Mesenchymal stem cell (in vitro differentiated cells and primary cell): ENCODE results near the gene CD58.
A peak's percentile ranks its signal among the peaks of the same experiment; 100 is the strongest.

Experiments used
- DNase-seq: peaks from one replicate; pipeline ENCODE4 v3.0.0-alpha.2; 2013
- H2AFZ ChIP-seq: one replicate; pipeline ENCODE4 v1.6.1; 2013; ENCODE audit warnings: low read depth, mild to moderate bottlenecking, control low read depth, inconsistent platforms, low read length, moderate library complexity
- H2AK5ac ChIP-seq: 2 replicates; pipeline ENCODE4 v1.6.1; 2013; ENCODE audit warnings: low read length, moderate library complexity, mild to moderate bottlenecking, inconsistent platforms; ENCODE audit not compliant: severe bottlenecking
- H2BK120ac ChIP-seq: one replicate; pipeline ENCODE4 v1.6.1; 2013; ENCODE audit warnings: low read depth, mild to moderate bottlenecking, inconsistent platforms, low read length, moderate library complexity
- H2BK12ac ChIP-seq, 2 experiments: one replicate each; pipeline ENCODE4 v1.6.1; 2013; ENCODE audit warnings: inconsistent platforms in 2 of 2, low read length in 2 of 2, mild to moderate bottlenecking in 2 of 2, moderate library complexity in 2 of 2, control low read depth in 1 of 2
- H2BK15ac ChIP-seq: one replicate; pipeline ENCODE4 v1.6.1; 2013; ENCODE audit warnings: mild to moderate bottlenecking, low read depth, inconsistent platforms; ENCODE audit not compliant: poor library complexity, severe bottlenecking
- H2BK5ac ChIP-seq: 2 replicates; pipeline ENCODE4 v1.6.1; 2013; ENCODE audit warnings: low read depth, mild to moderate bottlenecking, low read length, control low read depth, inconsistent platforms; ENCODE audit not compliant: poor library complexity, severe bottlenecking
- H3K14ac ChIP-seq, 2 experiments: one replicate each; pipeline ENCODE4 v1.6.1; 2013; ENCODE audit warnings: inconsistent platforms in 2 of 2, low read length in 2 of 2, control low read depth in 1 of 2, mild to moderate bottlenecking in 1 of 2, moderate library complexity in 1 of 2
- H3K18ac ChIP-seq, 2 experiments: one replicate each; pipeline ENCODE4 v1.6.1; 2013; ENCODE audit warnings: inconsistent platforms in 2 of 2, low read length in 2 of 2, control low read depth in 1 of 2, low read depth in 1 of 2, mild to moderate bottlenecking in 1 of 2
- H3K23ac ChIP-seq, 2 experiments: one replicate each; pipeline ENCODE4 v1.6.1; 2013; ENCODE audit warnings: inconsistent platforms in 2 of 2, low read length in 2 of 2, mild to moderate bottlenecking in 2 of 2, moderate library complexity in 2 of 2, control low read depth in 1 of 2
- H3K27ac ChIP-seq: 2 replicates; pipeline ENCODE4 v1.5.1; 2013; ENCODE audit warnings: mild to moderate bottlenecking, moderate library complexity, low read length, control low read depth, inconsistent platforms; ENCODE audit not compliant: poor library complexity, severe bottlenecking
- H3K27me3 ChIP-seq, 2 experiments: 2 replicates each; pipeline versions ENCODE4 v1.6.1 to v1.7.0; 2013; ENCODE audit warnings: low read length in 2 of 2, mild to moderate bottlenecking in 2 of 2, moderate library complexity in 2 of 2, control low read depth in 1 of 2, inconsistent platforms in 1 of 2; ENCODE audit not compliant: control insufficient read depth in 1 of 2, insufficient read depth in 1 of 2
- H3K36me3 ChIP-seq, 2 experiments: 2 replicates each; pipeline versions ENCODE4 v1.6.1 to v1.7.0; 2013; ENCODE audit warnings: low read length in 2 of 2, control low read depth in 1 of 2, inconsistent platforms in 1 of 2, low read depth in 1 of 2, mild to moderate bottlenecking in 1 of 2; ENCODE audit not compliant: insufficient read depth in 2 of 2, control insufficient read depth in 1 of 2
- H3K4ac ChIP-seq, 2 experiments: one replicate each; pipeline ENCODE4 v1.6.1; 2013; ENCODE audit warnings: inconsistent platforms in 2 of 2, low read length in 2 of 2, mild to moderate bottlenecking in 2 of 2, moderate library complexity in 2 of 2, control low read depth in 1 of 2, low read depth in 1 of 2
- H3K4me1 ChIP-seq: 2 replicates; pipeline ENCODE4 v1.6.1; 2013; ENCODE audit warnings: low read depth, low read length, control low read depth; ENCODE audit not compliant: control insufficient read depth, insufficient read depth
- H3K4me2 ChIP-seq: 2 replicates; pipeline ENCODE4 v1.6.1; 2013; ENCODE audit warnings: low read length, mild to moderate bottlenecking, inconsistent platforms; ENCODE audit not compliant: poor library complexity, severe bottlenecking
- H3K4me3 ChIP-seq, 2 experiments: 2 replicates each; pipeline versions ENCODE4 v1.5.1 to v1.7.0; 2013; ENCODE audit warnings: low read length in 2 of 2, mild to moderate bottlenecking in 2 of 2, control low read depth in 1 of 2, low read depth in 1 of 2; ENCODE audit not compliant: insufficient read depth in 1 of 2
- H3K79me1 ChIP-seq: replicated peaks from 2 replicates; pipeline ENCODE4 v1.6.1; 2013; ENCODE audit warnings: mild to moderate bottlenecking, control low read depth, low read length, inconsistent platforms; ENCODE audit not compliant: poor library complexity, severe bottlenecking
- H3K9ac ChIP-seq: 2 replicates; pipeline ENCODE4 v1.7.0; 2013; ENCODE audit warnings: mild to moderate bottlenecking, low read length, moderate library complexity
- H3K9me3 ChIP-seq: 2 replicates; pipeline ENCODE4 v1.7.0; 2013; ENCODE audit warnings: mild to moderate bottlenecking, low read length; ENCODE audit not compliant: control insufficient read depth
- H4K8ac ChIP-seq: one replicate; pipeline ENCODE4 v1.6.1; 2013; ENCODE audit warnings: inconsistent platforms, mild to moderate bottlenecking, low read length, moderate library complexity
- H4K91ac ChIP-seq: one replicate; pipeline ENCODE4 v1.6.1; 2013; ENCODE audit warnings: mild to moderate bottlenecking, low read length, inconsistent platforms
- WGBS: methylation state at CpG from one replicate; pipeline ENCODE4 v1.1.7; 2013; ENCODE audit warnings: mixed read lengths; 5-methylcytosine and 5-hydroxymethylcytosine counted together

Gene CD58

GRCh38 chr1:116494745-116495144, 76.1 kb downstream of the CD58 start:
- no peak for DNase-seq
- no peak overlapping the region for H3K9ac ChIP-seq
- no peak overlapping the region for H3K18ac ChIP-seq
- no peak overlapping the region for H2BK12ac ChIP-seq
- H3K23ac ChIP-seq = no peak overlapping the region
- no peak overlapping the region for H2AK5ac ChIP-seq
- H3K4ac ChIP-seq = no peak overlapping the region
- no peak overlapping the region for H4K8ac ChIP-seq
- no peaks in the 10 kb centered on the region for H3K27me3 ChIP-seq
- H3K36me3 ChIP-seq = no peaks in the 10 kb centered on the region
- H3K79me1 ChIP-seq = no peaks in the 10 kb centered on the region
- no peak overlapping the region for H2BK5ac ChIP-seq
- no peaks in the 10 kb centered on the region for H3K9me3 ChIP-seq
- H2BK15ac ChIP-seq = no peak overlapping the region
- H2BK120ac ChIP-seq = no peak overlapping the region
- H3K14ac ChIP-seq = no peak overlapping the region
- 89% methylated on average over 2 of the region's 2 CpGs for WGBS
- H2AFZ ChIP-seq = no peak overlapping the region
- H3K4me3 ChIP-seq = no peak overlapping the region
- H3K4me2 ChIP-seq = no peak overlapping the region
- peaks cover 13% of the 10 kb centered on the region for H3K4me1 ChIP-seq
- H3K27ac ChIP-seq = peak overlapping the region; percentile 41
- no peak overlapping the region for H4K91ac ChIP-seq

DNA sequence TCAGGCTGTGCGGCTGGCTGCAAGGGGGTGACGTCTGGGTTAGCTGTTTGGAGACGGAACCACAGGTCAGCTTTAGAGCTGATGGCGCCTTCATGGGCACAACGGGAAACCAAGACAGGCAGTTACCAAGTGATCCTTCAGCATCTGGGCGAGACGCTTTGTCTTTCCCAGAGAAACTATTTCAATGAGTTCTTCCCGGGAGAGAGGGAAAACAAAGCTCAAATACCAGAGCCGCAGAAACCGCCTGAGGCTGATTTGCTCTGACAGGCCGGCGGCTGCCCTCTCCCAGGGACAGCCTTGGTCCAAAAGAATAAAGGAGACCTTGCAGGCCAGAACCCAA, 76.5 kb downstream of the CD58 start:
- Histone ChIP-seq H3K23ac (no peak overlapping the region), H3K4ac (no peak overlapping the region), H2BK120ac (no peak overlapping the region), H2AFZ (no peak overlapping the region), H2BK5ac (no peak overlapping the region), H3K79me1 (no peaks in the 10 kb centered on the region), H3K9ac (no peak overlapping the region), H4K8ac (no peak overlapping the region), H3K14ac (no peak overlapping the region), H2BK15ac (no peak overlapping the region), H3K4me2 (no peak overlapping the region), H3K4me3 (no peak overlapping the region), H3K27ac (peak overlapping the region; percentile 49), H2AK5ac (no peak overlapping the region), H4K91ac (no peak overlapping the region), H3K27me3 (no peaks in the 10 kb centered on the region), H3K36me3 (no peaks in the 10 kb centered on the region), H3K18ac (no peak overlapping the region), H3K4me1 (peaks cover 13% of the 10 kb centered on the region), H2BK12ac (no peak overlapping the region), H3K9me3 (no peaks in the 10 kb centered on the region)
- 92% methylated on average over 12 of the region's 12 CpGs for WGBS
- DNase-seq = no peak

DNA sequence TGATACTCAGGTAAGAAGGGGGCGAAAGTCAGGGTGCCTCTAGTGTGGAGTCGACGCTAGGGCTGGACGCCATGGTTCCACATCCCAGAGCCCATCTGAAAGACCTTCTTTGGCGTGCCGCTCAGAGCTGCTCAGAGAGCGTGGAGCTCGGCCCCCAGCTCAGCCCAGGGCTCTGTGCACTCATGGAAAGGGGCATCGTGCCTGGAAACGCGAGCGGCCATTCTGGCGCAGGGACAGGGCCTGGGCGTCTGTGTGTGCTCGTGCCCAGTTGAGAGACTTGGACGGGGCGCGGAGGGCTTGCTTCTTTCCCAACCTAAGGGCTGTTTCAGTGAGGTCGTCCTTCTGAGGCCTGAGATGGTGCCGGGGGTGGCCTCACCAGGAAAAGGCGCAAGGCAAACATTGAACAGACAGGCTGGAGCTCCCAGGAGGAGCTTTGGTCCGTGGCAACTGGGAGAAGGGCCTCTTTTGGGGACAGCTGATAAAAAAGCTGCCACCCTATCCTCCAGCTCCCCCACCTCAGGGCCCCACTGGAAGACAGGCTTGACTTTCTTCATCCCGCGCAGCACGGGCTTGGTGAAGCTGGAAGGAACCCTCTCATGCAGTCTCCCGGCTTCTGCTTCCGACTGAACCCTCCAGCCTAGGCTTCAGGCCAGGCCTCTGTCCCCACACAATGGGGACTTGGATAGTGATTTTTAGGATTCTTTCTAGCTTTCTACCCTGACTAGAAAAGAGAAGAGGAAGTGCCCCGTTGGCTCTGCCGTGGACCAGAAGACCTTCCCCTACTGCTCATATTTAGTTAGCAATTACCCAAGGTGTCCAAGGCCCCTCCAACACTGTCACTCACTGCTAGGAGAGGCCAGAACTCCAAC, 77.1 kb downstream of the CD58 start:
- H2AK5ac ChIP-seq = no peak overlapping the region
- no peaks in the 10 kb centered on the region for H3K79me1 ChIP-seq
- H2BK12ac ChIP-seq = no peak overlapping the region
- no peak overlapping the region for H3K9ac ChIP-seq
- H3K9me3 ChIP-seq = no peaks in the 10 kb centered on the region
- no peak overlapping the region for H3K4me2 ChIP-seq
- H3K27ac ChIP-seq = peak overlapping the region; percentile 49
- H4K91ac ChIP-seq = peak overlapping the region; percentile 9
- no peak overlapping the region for H2BK5ac ChIP-seq
- H3K4me3 ChIP-seq = no peak overlapping the region
- H3K18ac ChIP-seq = no peak overlapping the region
- no peak overlapping the region for H2AFZ ChIP-seq
- no peak overlapping the region for H3K23ac ChIP-seq
- no peak overlapping the region for H2BK120ac ChIP-seq
- DNase-seq = no peak
- peaks cover 13% of the 10 kb centered on the region for H3K4me1 ChIP-seq
- H3K4ac ChIP-seq = no peak overlapping the region
- 97% methylated on average over 29 of the region's 29 CpGs for WGBS
- H3K27me3 ChIP-seq = no peaks in the 10 kb centered on the region
- H3K36me3 ChIP-seq = no peaks in the 10 kb centered on the region
- H2BK15ac ChIP-seq = no peak overlapping the region
- H4K8ac ChIP-seq = no peak overlapping the region
- H3K14ac ChIP-seq = no peak overlapping the region

DNA sequence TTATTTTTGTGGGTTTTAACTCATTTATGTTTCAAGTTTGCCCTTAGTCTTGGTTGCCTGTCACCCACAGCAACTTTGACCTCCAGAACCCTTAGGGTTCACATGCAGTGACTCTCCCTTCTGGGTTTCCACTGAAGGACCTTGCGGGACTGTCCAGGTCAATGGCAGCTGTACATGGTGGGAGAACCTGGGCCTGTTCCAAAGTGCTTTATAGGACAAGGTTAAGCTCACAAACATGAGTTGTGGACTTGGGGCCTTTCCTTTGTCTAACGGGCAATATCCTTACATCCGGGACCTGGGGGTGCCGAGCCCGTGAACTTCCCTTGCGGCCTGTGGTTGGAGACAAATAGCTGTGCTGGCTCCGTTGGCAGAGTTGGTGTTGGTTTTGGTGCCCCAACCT, 77.8 kb downstream of the CD58 start:
- H2BK120ac ChIP-seq = no peak overlapping the region
- no peak overlapping the region for H3K9ac ChIP-seq
- no peak overlapping the region for H3K23ac ChIP-seq
- no peak overlapping the region for H2BK15ac ChIP-seq
- no peak overlapping the region for H2BK5ac ChIP-seq
- no peaks in the 10 kb centered on the region for H3K27me3 ChIP-seq
- H3K9me3 ChIP-seq = no peaks in the 10 kb centered on the region
- no peak overlapping the region for H4K91ac ChIP-seq
- H3K79me1 ChIP-seq = no peaks in the 10 kb centered on the region
- H3K4ac ChIP-seq = no peak overlapping the region
- no peak overlapping the region for H4K8ac ChIP-seq
- no peak overlapping the region for H3K27ac ChIP-seq
- no peak overlapping the region for H2AK5ac ChIP-seq
- H3K4me1 ChIP-seq = peaks cover 13% of the 10 kb centered on the region
- H3K4me3 ChIP-seq = no peak overlapping the region
- no peak overlapping the region for H2BK12ac ChIP-seq
- H3K4me2 ChIP-seq = no peak overlapping the region
- WGBS = 100% methylated on average over 7 of the region's 7 CpGs
- no peak overlapping the region for H3K18ac ChIP-seq
- H3K14ac ChIP-seq = no peak overlapping the region
- H2AFZ ChIP-seq = no peak overlapping the region
- no peaks in the 10 kb centered on the region for H3K36me3 ChIP-seq
- DNase-seq = no peak
